Astrocyte of the spinal cord (primary cell): ENCODE data around the gene LHFPL6.

Experiments
- DNase-seq: peaks from one replicate; pipeline ENCODE4 v3.0.0; 2011; ENCODE audit warnings: low read depth, low spot score
- H3K4me3 ChIP-seq: 2 replicates; pipeline ENCODE4 v1.5.1; 2011; ENCODE audit warnings: low read depth, mild to moderate bottlenecking, low read length, moderate library complexity
- CTCF ChIP-seq: IDR thresholded peaks from 2 replicates; pipeline ENCODE4 v1.5.1; 2012; ENCODE audit warnings: low read depth, mild to moderate bottlenecking, low read length, inconsistent platforms
- in situ Hi-C: cut with HindIII; loops from 2 replicates; pipeline ENCODE4 v1.10.0; 2017; ENCODE audit warnings: low sequenced_read_pairs

LHFPL6 gene

DNA sequence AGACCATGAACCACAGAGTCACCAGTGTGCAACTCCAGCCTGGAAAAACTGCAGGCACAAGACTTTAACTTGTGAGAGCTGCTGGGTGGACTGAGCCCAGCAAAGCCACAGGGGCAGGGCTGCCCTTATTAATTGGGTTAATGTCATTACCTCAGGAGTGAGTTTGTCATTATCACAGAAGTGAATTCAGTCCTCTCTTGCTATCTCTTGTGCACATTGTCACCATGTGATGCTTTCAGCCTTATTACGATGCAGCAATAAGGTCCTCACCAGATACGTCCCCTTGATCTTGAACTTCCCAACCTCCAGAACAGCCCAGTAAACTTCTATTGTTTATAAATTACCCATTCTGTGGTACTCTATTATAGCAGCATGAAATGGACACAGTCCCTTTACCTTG lies 158.1 kb downstream of the LHFPL6 start:
- H3K4me3 ChIP-seq: no peak overlapping the region
- no peak for TF ChIP-seq CTCF
- DNase-seq: no peak
- in situ Hi-C loops: no loop called here

GRCh38 chr13:39433651-39434050 lies 169.3 kb downstream of the LHFPL6 start:
- TF ChIP-seq CTCF: no peak
- DNase-seq: no peak
- in situ Hi-C loops: no loop called here
- no peak overlapping the region for H3K4me3 ChIP-seq

- in situ Hi-C loops: no loop called here
- TF ChIP-seq CTCF: no peak
- H3K4me3 ChIP-seq: no peak overlapping the region
- DNase-seq: no peak
These were observed 170.8 kb downstream of the LHFPL6 start for GRCh38 chr13:39432196-39432595.

- in situ Hi-C loops: no loop called here
- no peak overlapping the region for H3K4me3 ChIP-seq
- no peak for TF ChIP-seq CTCF
- DNase-seq: no peak
These were observed 180.0 kb downstream of the LHFPL6 start for GRCh38 chr13:39422845-39423565.

DNA sequence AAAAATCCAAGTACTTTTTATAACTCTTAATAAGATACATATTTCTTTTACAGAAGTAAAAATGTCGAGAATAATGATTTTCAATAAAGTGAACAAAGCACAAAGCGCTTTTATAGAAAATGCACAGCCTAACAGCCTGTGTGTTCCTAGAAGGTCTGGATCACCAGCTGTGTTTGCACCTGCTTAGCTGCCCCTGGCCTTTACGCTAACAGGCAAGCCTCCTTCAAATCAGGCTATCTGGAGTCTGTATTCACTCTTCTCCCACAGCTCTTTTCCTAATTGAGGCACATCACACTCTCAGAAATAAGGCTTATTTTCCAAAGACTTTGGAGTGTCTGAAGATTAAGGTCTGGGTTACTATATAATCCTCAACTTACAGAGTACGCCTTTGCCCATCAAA lies 183.1 kb downstream of the LHFPL6 start:
- no peak for TF ChIP-seq CTCF
- no peak for DNase-seq
- no peak overlapping the region for H3K4me3 ChIP-seq
- in situ Hi-C loops: no loop called here

DNA sequence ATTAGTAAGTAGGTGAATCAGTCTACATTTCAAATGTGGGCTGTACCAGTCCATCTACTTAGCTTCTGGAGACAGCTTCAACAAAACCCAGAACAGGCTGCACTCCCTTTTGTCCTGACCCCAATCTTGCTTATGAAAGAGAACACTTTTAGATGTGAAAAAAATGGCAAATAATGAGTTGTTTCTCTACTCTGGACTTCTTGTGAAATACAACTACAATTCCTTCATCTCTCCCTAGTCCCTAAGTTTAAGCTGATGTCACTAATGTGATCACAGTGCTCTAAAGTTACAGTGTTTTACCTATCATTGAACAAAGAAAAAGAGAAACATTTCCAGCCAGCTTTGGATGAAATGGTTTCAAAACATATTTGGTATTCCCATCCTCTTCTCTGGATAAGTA lies 183.9 kb downstream of the LHFPL6 start:
- in situ Hi-C loops: no loop called here
- TF ChIP-seq CTCF: no peak
- no peak for DNase-seq
- H3K4me3 ChIP-seq: no peak overlapping the region
